GM12878 (cell line): ENCODE results near the gene TMEM229B.

Experiments
- CEBPB ChIP-seq, 2 experiments: fragments of 150-350 bp in 1 of 2; IDR thresholded peaks; 2 replicates each; pipeline ENCODE4 v1.6.1; 2012 to 2014; ENCODE audit warnings: low read depth in 2 of 2, low read length in 2 of 2, borderline replicate concordance in 1 of 2, inconsistent platforms in 1 of 2
- CTCF ChIP-seq, 3 experiments: IDR thresholded peaks in 2 of 3; conservative IDR thresholded peaks in 1 of 3; 2 replicates each; pipeline ENCODE4 v1.5.1; 2011; ENCODE audit warnings: low read depth in 3 of 3, low read length in 3 of 3, mild to moderate bottlenecking in 3 of 3, control low read depth in 2 of 3, moderate library complexity in 2 of 3, inconsistent platforms in 1 of 3, mixed read lengths in 1 of 3; ENCODE audit not compliant: control insufficient read depth in 2 of 3, insufficient read depth in 1 of 3; ENCODE audit errors: extremely low read depth in 1 of 3
- ELK1 ChIP-seq: IDR thresholded peaks from 2 replicates; pipeline ENCODE4 v1.6.1; 2012; ENCODE audit warnings: low read depth, low read length, improper control_type of control experiment
- MAX ChIP-seq: IDR thresholded peaks from 2 replicates; pipeline ENCODE4 v1.6.1; 2012; ENCODE audit warnings: low read depth, low read length, improper control_type of control experiment
- SIX5 ChIP-seq: IDR thresholded peaks from 2 replicates; pipeline ENCODE4 v1.6.1; 2011; ENCODE audit warnings: mild to moderate bottlenecking, low read depth, low read length, moderate library complexity; ENCODE audit not compliant: severe bottlenecking
- TBL1XR1 ChIP-seq: IDR thresholded peaks from 2 replicates; pipeline ENCODE4 v1.6.1; 2012; ENCODE audit warnings: low read depth, low read length, improper control_type of control experiment
- ZNF274 ChIP-seq: IDR thresholded peaks from one replicate; pipeline ENCODE4 v1.8.0; 2011; ENCODE audit not compliant: insufficient read length, insufficient read depth
- TF ChIP-seq, protein P1 (sequence below): IDR thresholded peaks from 2 replicates; pipeline ENCODE4 v1.6.1; 2012; ENCODE audit warnings: low read depth, low read length, improper control_type of control experiment
- TF ChIP-seq, protein P2 (sequence below): IDR thresholded peaks from 2 replicates; pipeline ENCODE4 v1.6.1; 2011; ENCODE audit warnings: low read depth, mild to moderate bottlenecking, low read length, moderate library complexity, borderline replicate concordance; ENCODE audit errors: extremely low read depth

DNA sequence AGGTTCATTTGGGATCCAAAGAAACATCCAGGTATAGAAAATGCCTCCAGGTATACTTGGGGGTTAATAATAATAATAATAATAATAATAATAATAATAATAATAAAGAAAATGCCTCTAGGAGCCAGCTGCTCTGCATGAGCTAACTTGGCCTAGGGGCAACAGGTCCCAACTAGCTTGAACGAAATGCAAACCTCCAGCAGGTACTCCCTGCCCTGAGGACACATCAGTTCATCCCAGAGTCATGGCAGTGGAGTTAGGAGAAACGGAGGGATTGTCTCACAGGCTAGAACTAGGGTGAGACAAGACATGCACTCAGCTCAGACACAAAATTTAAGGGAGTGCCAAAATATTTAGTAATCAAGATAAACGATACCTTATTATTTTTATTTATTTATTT is 12.5 kb upstream of the TMEM229B start:
- TF ChIP-seq, protein P1, sequence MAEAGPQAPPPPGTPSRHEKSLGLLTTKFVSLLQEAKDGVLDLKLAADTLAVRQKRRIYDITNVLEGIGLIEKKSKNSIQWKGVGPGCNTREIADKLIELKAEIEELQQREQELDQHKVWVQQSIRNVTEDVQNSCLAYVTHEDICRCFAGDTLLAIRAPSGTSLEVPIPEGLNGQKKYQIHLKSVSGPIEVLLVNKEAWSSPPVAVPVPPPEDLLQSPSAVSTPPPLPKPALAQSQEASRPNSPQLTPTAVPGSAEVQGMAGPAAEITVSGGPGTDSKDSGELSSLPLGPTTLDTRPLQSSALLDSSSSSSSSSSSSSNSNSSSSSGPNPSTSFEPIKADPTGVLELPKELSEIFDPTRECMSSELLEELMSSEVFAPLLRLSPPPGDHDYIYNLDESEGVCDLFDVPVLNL: no peak
- no peak for TF ChIP-seq CTCF (IDR thresholded peaks at IDR 0.05 in 2 of 3, conservative IDR thresholded peaks at IDR 0.05 in 1 of 3; ENCODE audit: control insufficient read depth in 2 of 3, extremely low read depth in 1 of 3, insufficient read depth in 1 of 3, low read depth in 3 of 3, low read length in 3 of 3)
- no peak for TF ChIP-seq CEBPB (IDR thresholded peaks at IDR 0.05; ENCODE audit: borderline replicate concordance in 1 of 2, low read depth in 2 of 2, low read length in 2 of 2)
- TF ChIP-seq, protein P2, sequence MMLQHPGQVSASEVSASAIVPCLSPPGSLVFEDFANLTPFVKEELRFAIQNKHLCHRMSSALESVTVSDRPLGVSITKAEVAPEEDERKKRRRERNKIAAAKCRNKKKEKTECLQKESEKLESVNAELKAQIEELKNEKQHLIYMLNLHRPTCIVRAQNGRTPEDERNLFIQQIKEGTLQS: no peak
- TF ChIP-seq ELK1: no peak
- TF ChIP-seq TBL1XR1: no peak
- no peak for TF ChIP-seq MAX
- no peak for TF ChIP-seq SIX5
- TF ChIP-seq ZNF274: no peak
